Stimulated activated naive B cell treated with anti-CD40 and anti-IgM and Interleukin-4, amounts not matched to agents 10 μg/mL and 1 μg/mL and 100 μg/mL, for 72 hours (primary cell): ENCODE results near the gene MMAB.

ENCODE experiments used
- ATAC-seq, 2 donors: fragments of 150-1000 bp; cut with Tn5 transposase; replicated peaks; 2 replicates each; pipeline ENCODE4 v1.10.0; 2021; ENCODE audit warnings: moderate library complexity in 1 of 2
- DNase-seq: peaks from one replicate; pipeline ENCODE4 v3.0.0; 2021
- H3K27ac Mint-ChIP-seq: one replicate; pipeline ENCODE4 v1.8.0; 2022; ENCODE audit warnings: mild to moderate bottlenecking, mixed read lengths
- H3K27me3 Mint-ChIP-seq, 2 donors: one replicate each; pipeline ENCODE4 v1.8.0; 2022; ENCODE audit warnings: mixed read lengths in 2 of 2
- H3K36me3 Mint-ChIP-seq, 2 donors: one replicate each; pipeline ENCODE4 v1.8.0; 2022; ENCODE audit warnings: mixed read lengths in 2 of 2, mild to moderate bottlenecking in 1 of 2
- H3K4me1 Mint-ChIP-seq, 2 donors: one replicate each; pipeline ENCODE4 v1.8.0; 2022; ENCODE audit warnings: mixed read lengths in 2 of 2, mild to moderate bottlenecking in 1 of 2
- H3K4me3 Mint-ChIP-seq, 2 donors: one replicate each; pipeline ENCODE4 v1.8.0; 2022; ENCODE audit warnings: mild to moderate bottlenecking in 2 of 2, mixed read lengths in 2 of 2, moderate library complexity in 1 of 2
- H3K9me3 Mint-ChIP-seq, 2 donors: one replicate each; pipeline ENCODE4 v1.8.0; 2022; ENCODE audit warnings: mixed read lengths in 2 of 2, mild to moderate bottlenecking in 1 of 2

Gene MMAB

DNA sequence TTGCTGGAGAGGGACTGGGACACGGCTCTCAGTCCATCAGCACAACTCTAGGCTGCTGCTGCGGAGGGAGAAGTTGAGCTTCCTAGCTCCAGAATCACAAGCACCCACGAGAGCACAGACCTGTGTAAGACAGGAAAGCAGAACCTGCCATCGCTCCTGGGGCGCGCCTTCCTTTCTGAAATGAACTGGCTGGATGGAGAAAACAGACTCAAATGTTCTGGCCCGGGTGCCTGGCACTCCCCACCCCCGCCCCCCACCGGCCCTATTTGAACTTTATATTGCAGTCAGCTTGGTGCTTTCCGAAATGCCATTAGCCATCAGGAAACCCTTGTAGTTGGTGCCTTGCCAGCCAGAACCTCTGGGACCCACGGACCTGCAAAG lies 24.1 kb upstream of the MMAB start:
- DNase-seq (no peak), ATAC-seq (peak in 1 of 2 donors; percentile 3)
- no peaks in the 10 kb centered on the region for H3K9me3 Mint-ChIP-seq
- peaks cover 21 to 30% of the 10 kb centered on the region in 2 donors for H3K36me3 Mint-ChIP-seq
- peaks cover 11 to 30% of the 10 kb centered on the region in 2 donors for H3K4me1 Mint-ChIP-seq
- no peak overlapping the region for H3K27ac Mint-ChIP-seq
- H3K27me3 Mint-ChIP-seq = no peaks in the 10 kb centered on the region
- H3K4me3 Mint-ChIP-seq = no peak overlapping the region

- peaks cover 26 to 34% of the 10 kb centered on the region in 2 donors for H3K36me3 Mint-ChIP-seq
- DNase-seq (no peak), ATAC-seq (peak; percentile 37 to 45)
- no peaks in the 10 kb centered on the region for H3K9me3 Mint-ChIP-seq
- H3K27me3 Mint-ChIP-seq = no peaks in the 10 kb centered on the region
- H3K4me3 Mint-ChIP-seq = peak overlapping the region in 1 of 2 donors; percentile 30
- peak overlapping the region; percentile 47 for H3K27ac Mint-ChIP-seq
- H3K4me1 Mint-ChIP-seq = peaks cover 11 to 30% of the 10 kb centered on the region in 2 donors
Measured at GRCh38 chr12:109596418-109597244, 23.3 kb upstream of the MMAB start.

- ATAC-seq = peak; percentile 50 to 80
- peaks cover 11 to 30% of the 10 kb centered on the region in 2 donors for H3K4me1 Mint-ChIP-seq
- DNase-seq = no peak
- H3K27me3 Mint-ChIP-seq = no peaks in the 10 kb centered on the region
- H3K27ac Mint-ChIP-seq = no peak overlapping the region
- H3K36me3 Mint-ChIP-seq = peaks cover 33 to 40% of the 10 kb centered on the region in 2 donors
- H3K9me3 Mint-ChIP-seq = no peaks in the 10 kb centered on the region
- H3K4me3 Mint-ChIP-seq = no peak overlapping the region
Measured at GRCh38 chr12:109595321-109595902, 22.1 kb upstream of the MMAB start.

- Mint-ChIP-seq H3K9me3 (no peaks in the 10 kb centered on the region), H3K36me3 (peaks cover 38 to 45% of the 10 kb centered on the region in 2 donors), H3K4me3 (no peak overlapping the region), H3K4me1 (peaks cover 11 to 30% of the 10 kb centered on the region in 2 donors), H3K27me3 (no peaks in the 10 kb centered on the region), H3K27ac (no peak overlapping the region)
- ATAC-seq = no peak
- no peak for DNase-seq
Measured at GRCh38 chr12:109594556-109595317, 21.4 kb upstream of the MMAB start.

DNA sequence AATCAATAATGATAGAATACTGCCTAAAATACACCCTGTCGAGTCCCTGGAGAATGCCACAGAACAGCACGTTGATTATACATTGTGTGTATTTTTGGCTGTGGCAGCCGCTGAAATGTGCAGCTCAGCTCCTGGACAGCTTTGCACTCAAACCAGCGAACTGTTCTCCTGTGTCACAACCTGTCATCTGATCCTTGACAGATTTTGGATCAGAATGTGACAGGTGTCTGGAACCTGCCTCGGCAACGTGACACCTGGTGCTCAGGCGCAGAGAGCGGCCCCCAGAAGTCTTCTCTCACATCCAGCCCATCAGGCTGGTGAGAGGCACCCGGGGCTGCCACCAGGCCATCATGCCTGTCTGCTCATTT lies 19.6 kb upstream of the MMAB start:
- ATAC-seq (no peak), DNase-seq (no peak)
- Mint-ChIP-seq H3K36me3 (peaks cover 52 to 59% of the 10 kb centered on the region in 2 donors), H3K4me1 (peaks cover 9 to 26% of the 10 kb centered on the region in 2 donors), H3K9me3 (no peaks in the 10 kb centered on the region), H3K27ac (no peak overlapping the region), H3K4me3 (no peak overlapping the region), H3K27me3 (no peaks in the 10 kb centered on the region)

- Mint-ChIP-seq H3K9me3 (no peaks in the 10 kb centered on the region), H3K27ac (no peak overlapping the region), H3K27me3 (no peaks in the 10 kb centered on the region), H3K4me3 (no peak overlapping the region), H3K36me3 (peaks cover 54 to 65% of the 10 kb centered on the region in 2 donors), H3K4me1 (peaks cover 7 to 21% of the 10 kb centered on the region in 2 donors)
- DNase-seq (no peak), ATAC-seq (no peak)
Measured at GRCh38 chr12:109592195-109592904, 19.0 kb upstream of the MMAB start.

GRCh38 chr12:109591041-109591440 lies 17.7 kb upstream of the MMAB start:
- Mint-ChIP-seq H3K4me3 (no peak overlapping the region), H3K4me1 (peaks cover 3 to 14% of the 10 kb centered on the region in 2 donors), H3K27ac (no peak overlapping the region), H3K27me3 (no peaks in the 10 kb centered on the region), H3K36me3 (peaks cover 60 to 72% of the 10 kb centered on the region in 2 donors), H3K9me3 (no peaks in the 10 kb centered on the region)
- ATAC-seq = no peak
- DNase-seq = no peak

GRCh38 chr12:109590566-109590965 lies 17.3 kb upstream of the MMAB start:
- H3K36me3 Mint-ChIP-seq = peaks cover 58 to 76% of the 10 kb centered on the region in 2 donors

DNA sequence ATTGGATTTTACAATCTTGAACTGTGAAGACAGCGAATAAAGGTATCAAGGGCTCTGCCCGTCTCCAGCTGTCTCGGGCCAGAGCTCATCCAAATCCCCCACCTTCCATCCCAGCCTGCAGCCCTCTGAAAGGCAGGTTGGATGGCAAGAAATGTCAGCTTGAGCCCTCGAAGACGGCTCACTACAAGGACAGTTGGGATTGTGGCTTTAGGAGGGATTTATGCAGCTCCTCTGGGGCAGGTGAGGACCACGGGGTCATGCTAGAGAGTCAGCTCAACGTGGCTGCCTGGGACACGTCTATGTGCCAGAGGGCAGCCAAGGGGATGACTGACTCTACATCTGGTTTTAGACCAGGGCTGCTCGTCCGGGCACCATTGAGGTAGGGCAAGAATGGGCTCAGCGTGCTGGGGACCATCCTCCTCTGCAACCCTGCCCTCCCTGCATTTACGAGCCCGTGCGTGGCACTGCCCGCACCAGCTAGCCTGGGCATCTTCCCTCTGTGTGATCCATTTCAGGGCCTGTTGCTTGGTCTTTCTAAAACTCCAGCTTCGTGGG lies 16.5 kb upstream of the MMAB start:
- H3K36me3 Mint-ChIP-seq = peaks cover 61 to 81% of the 10 kb centered on the region in 2 donors
- no peak overlapping the region for H3K4me3 Mint-ChIP-seq
- no peak overlapping the region for H3K27ac Mint-ChIP-seq
- H3K4me1 Mint-ChIP-seq = peaks cover 2 to 4% of the 10 kb centered on the region in 2 donors
- no peak for ATAC-seq
- DNase-seq = no peak
- no peaks in the 10 kb centered on the region for H3K27me3 Mint-ChIP-seq
- no peaks in the 10 kb centered on the region for H3K9me3 Mint-ChIP-seq

More at GRCh38 chr12:109590566-109590965, 17.3 kb upstream of the MMAB start:
- DNase-seq (no peak), ATAC-seq (no peak)
- Mint-ChIP-seq H3K27ac (no peak overlapping the region), H3K4me3 (no peak overlapping the region), H3K4me1 (peaks cover 0 to 12% of the 10 kb centered on the region in 2 donors), H3K9me3 (no peaks in the 10 kb centered on the region), H3K27me3 (no peaks in the 10 kb centered on the region)

- Mint-ChIP-seq H3K9me3 (no peaks in the 10 kb centered on the region), H3K4me3 (no peak overlapping the region), H3K27me3 (no peaks in the 10 kb centered on the region), H3K4me1 (peaks cover 0 to 2% of the 10 kb centered on the region in 2 donors), H3K36me3 (peaks cover 61 to 76% of the 10 kb centered on the region in 2 donors), H3K27ac (no peak overlapping the region)
- DNase-seq (no peak), ATAC-seq (no peak)
Measured at GRCh38 chr12:109589240-109589590, 15.9 kb upstream of the MMAB start.

DNA sequence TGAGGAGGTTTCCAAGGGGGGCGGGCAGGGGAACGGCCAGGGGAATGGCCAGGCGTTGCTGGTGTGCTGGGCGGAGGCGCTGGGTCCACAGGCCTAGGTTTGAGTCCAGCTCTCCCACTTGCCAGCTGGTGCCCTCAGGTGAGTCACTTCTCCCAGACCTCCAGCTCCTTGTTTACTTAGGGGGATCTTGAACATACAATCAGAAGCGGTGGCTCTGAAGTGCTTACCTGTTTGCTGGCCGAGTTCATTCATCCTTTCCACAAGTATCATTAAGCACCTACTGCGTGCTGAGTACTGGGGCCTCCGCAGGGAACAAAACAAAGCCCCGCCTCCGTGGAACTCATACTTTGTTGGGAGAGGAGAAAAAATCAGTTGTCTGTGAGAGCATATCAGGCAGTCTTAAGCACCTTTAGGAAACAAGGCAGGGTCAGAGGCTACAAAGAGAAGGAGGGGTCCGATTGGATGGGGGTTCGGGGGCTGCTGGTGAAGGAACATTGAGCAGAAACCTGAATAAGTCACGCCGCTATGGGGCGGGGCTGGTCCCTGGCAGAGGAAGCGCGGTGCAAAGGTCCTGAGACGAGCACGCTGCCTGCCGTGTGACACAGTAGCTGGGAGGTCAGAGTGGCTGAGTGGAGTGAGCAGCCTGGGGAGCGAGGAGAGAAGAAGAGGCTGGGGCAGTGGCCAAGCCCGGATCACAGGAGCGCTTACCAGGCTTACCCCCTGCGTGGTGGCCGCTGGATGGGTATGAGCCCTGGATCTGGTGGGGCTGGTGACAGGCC lies 15.3 kb upstream of the MMAB start:
- Mint-ChIP-seq H3K4me1 (peaks cover 0 to 2% of the 10 kb centered on the region in 2 donors), H3K27me3 (no peaks in the 10 kb centered on the region), H3K36me3 (peaks cover 60 to 74% of the 10 kb centered on the region in 2 donors), H3K27ac (no peak overlapping the region), H3K9me3 (no peaks in the 10 kb centered on the region), H3K4me3 (peak overlapping the region in 1 of 2 donors; percentile 14)
- DNase-seq (no peak), ATAC-seq (no peak)

- Mint-ChIP-seq H3K9me3 (no peaks in the 10 kb centered on the region), H3K4me3 (no peak overlapping the region), H3K27me3 (no peaks in the 10 kb centered on the region), H3K27ac (peak overlapping the region; percentile 44), H3K36me3 (peaks cover 57 to 72% of the 10 kb centered on the region in 2 donors), H3K4me1 (peaks cover 0 to 2% of the 10 kb centered on the region in 2 donors)
- ATAC-seq (no peak), DNase-seq (no peak)
Measured at GRCh38 chr12:109587921-109588320, 14.6 kb upstream of the MMAB start.
